Sigmoid colon (tissue), 7 donors: ENCODE measurements around the gene DCLK2. TPM values are rescaled to one million over a fixed set of nuclear protein-coding genes. Genes with fewer than 3 reads are reported as not detected.

Experiments
- DNase-seq: peaks from one replicate; pipeline ENCODE4 v3.0.0-alpha.2; 2019
- H3K27ac ChIP-seq, 4 donors: fragments of 200-600 bp; sonication (generic); one replicate each; pipeline ENCODE4 v1.5.1; 2016 to 2019; ENCODE audit warnings: mild to moderate bottlenecking in 1 of 4
- H3K27me3 ChIP-seq, 3 donors: fragments of 200-600 bp; sonication (generic); one replicate each; pipeline ENCODE4 v1.5.1; 2019; ENCODE audit warnings: mild to moderate bottlenecking in 1 of 3
- H3K36me3 ChIP-seq, 4 donors: fragments of 200-600 bp; sonication (generic); one replicate each; pipeline ENCODE4 v1.5.1; 2016 to 2019
- H3K4me1 ChIP-seq, 4 donors: fragments of 200-600 bp; sonication (generic); one replicate each; pipeline ENCODE4 v1.5.1; 2017 to 2019
- H3K4me3 ChIP-seq, 4 donors: fragments of 200-600 bp; sonication (generic); one replicate each; pipeline ENCODE4 v1.5.1; 2017 to 2019; ENCODE audit warnings: mild to moderate bottlenecking in 2 of 4, moderate library complexity in 1 of 4
- H3K9me3 ChIP-seq, 4 donors: fragments of 200-600 bp in 3 of 4; sonication (generic) in 3 of 4; one replicate each; pipeline versions ENCODE4 v1.5.1 to v1.6.1; 2013 to 2019
- CTCF ChIP-seq, 4 experiments: fragments of 450-650 bp in 3 of 4; fragments of 200-600 bp in 1 of 4; IDR thresholded peaks; one replicate each; pipeline ENCODE4 v1.5.1; 2016 to 2019; ENCODE audit warnings: antibody characterized with exemption in 4 of 4, mild to moderate bottlenecking in 3 of 4, moderate library complexity in 2 of 4
- EP300 ChIP-seq, 4 donors: sonication (generic); formaldehyde crosslinking; IDR thresholded peaks; one replicate each; pipeline ENCODE4 v1.6.1; 2017; ENCODE audit warnings: antibody characterized with exemption in 4 of 4
- POLR2A ChIP-seq, 2 donors: fragments of 450-650 bp; IDR thresholded peaks; one replicate each; pipeline ENCODE4 v1.6.1; 2016; ENCODE audit warnings: antibody characterized with exemption in 2 of 2, mild to moderate bottlenecking in 2 of 2, moderate library complexity in 2 of 2
- POLR2AphosphoS5 ChIP-seq, 4 donors: sonication (generic); formaldehyde crosslinking; IDR thresholded peaks; one replicate each; pipeline ENCODE4 v1.6.1; 2017; ENCODE audit warnings: antibody characterized with exemption in 4 of 4
- WGBS, 2 donors: extraction: QIAGEN DNeasy Blood & Tissue Kit; methylation state at CpG; one replicate each; pipeline ENCODE4 v1.1.7; 2013; 5-methylcytosine and 5-hydroxymethylcytosine counted together
- intact Hi-C: fragments of 100-400 bp; cut with DNase I; formaldehyde crosslinking; loops from one replicate; pipeline ENCODE4 v1.15.1; 2023
- polyA plus RNA-seq, 3 donors: library from polyadenylated mRNA; stranded (reverse); fragments of 200-250 nt; gene quantifications; one replicate each; pipeline ENCODE4 v1.2.3, GENCODE V29; 2013
- total RNA-seq, 4 donors: library from RNA; depleted of rRNA; stranded (reverse); fragments of >200 nt; gene quantifications; one replicate each; pipeline ENCODE4 v1.1.0, GENCODE V29; 2016
- donor health status: healthy with polysubstance abuse.
- donor health status: Bipolar disorder and iron deficiency.
- donor health status: healthy.

Gene DCLK2
- total and polyA plus RNA-seq, 7 donors, result 0.69 to 30.7 (median 9.4) TPM

- H3K27ac ChIP-seq, result no peak overlapping the region
- DNase-seq, result no peak
- H3K36me3 ChIP-seq, result no peaks in the 10 kb centered on the region
- WGBS, 2 donors, result 78 to 79% methylated on average over 6 of the region's 6 CpGs
- intact Hi-C loops, result no loop called here
- no peaks in the 10 kb centered on the region for H3K27me3 ChIP-seq
- H3K4me1 ChIP-seq, result peaks cover 0 to 8% (median 3%) of the 10 kb centered on the region in 4 donors
- H3K4me3 ChIP-seq, result no peak overlapping the region
- no peaks in the 10 kb centered on the region for H3K9me3 ChIP-seq
- TF ChIP-seq POLR2AphosphoS5 (IDR thresholded peaks at IDR 0.05), result no peak
- no peak for TF ChIP-seq EP300 (IDR thresholded peaks at IDR 0.05)
- no peak for TF ChIP-seq CTCF (IDR thresholded peaks at IDR 0.05)
- no peak for TF ChIP-seq POLR2A (IDR thresholded peaks at IDR 0.05)
Measured at GRCh38 chr4:150037251-150037856, 40.9 kb upstream of the DCLK2 start.

GRCh38 chr4:150038335-150039076, 39.7 kb upstream of the DCLK2 start:
- Histone ChIP-seq H3K27ac (no peak overlapping the region), H3K9me3 (no peaks in the 10 kb centered on the region), H3K4me3 (no peak overlapping the region), H3K36me3 (no peaks in the 10 kb centered on the region), H3K27me3 (no peaks in the 10 kb centered on the region), H3K4me1 (peaks cover 0 to 8% (median 3%) of the 10 kb centered on the region in 4 donors)
- intact Hi-C loops, result no loop called here
- DNase-seq, result no peak
- WGBS, 2 donors, result 71 to 83% methylated on average over 6 of the region's 6 CpGs
- TF ChIP-seq CTCF (IDR thresholded peaks at IDR 0.05) (no peak), POLR2AphosphoS5 (IDR thresholded peaks at IDR 0.05) (no peak)

GRCh38 chr4:150039274-150040127, 38.7 kb upstream of the DCLK2 start:
- no peaks in the 10 kb centered on the region for H3K36me3 ChIP-seq
- intact Hi-C loops, result no loop called here
- H3K27me3 ChIP-seq, result no peaks in the 10 kb centered on the region
- no peaks in the 10 kb centered on the region for H3K4me1 ChIP-seq
- DNase-seq, result no peak
- no peak overlapping the region for H3K27ac ChIP-seq
- no peak for TF ChIP-seq EP300 (IDR thresholded peaks at IDR 0.05)
- no peak for TF ChIP-seq POLR2AphosphoS5 (IDR thresholded peaks at IDR 0.05)
- TF ChIP-seq POLR2A (IDR thresholded peaks at IDR 0.05), result no peak
- TF ChIP-seq CTCF (IDR thresholded peaks at IDR 0.05), result no peak
- 80 to 86% methylated on average over 2 of the region's 2 CpGs for WGBS, 2 donors
- no peaks in the 10 kb centered on the region for H3K9me3 ChIP-seq
- no peak overlapping the region for H3K4me3 ChIP-seq

- H3K9me3 ChIP-seq, result no peaks in the 10 kb centered on the region
- no peak for DNase-seq
- H3K27me3 ChIP-seq, result no peaks in the 10 kb centered on the region
- TF ChIP-seq POLR2A (IDR thresholded peaks at IDR 0.05) (no peak), CTCF (IDR thresholded peaks at IDR 0.05) (no peak), EP300 (IDR thresholded peaks at IDR 0.05) (no peak), POLR2AphosphoS5 (IDR thresholded peaks at IDR 0.05) (no peak)
- no peaks in the 10 kb centered on the region for H3K36me3 ChIP-seq
- no peak overlapping the region for H3K4me3 ChIP-seq
- 96 to 97% methylated on average over 3 of the region's 3 CpGs for WGBS, 2 donors
- H3K4me1 ChIP-seq, result no peaks in the 10 kb centered on the region
- intact Hi-C loops, result no loop called here
- no peak overlapping the region for H3K27ac ChIP-seq
Measured at GRCh38 chr4:150044517-150044916, 33.7 kb upstream of the DCLK2 start.
